ENCODE measurements around the gene LARP1B.
"Not testable (repeated sequence)": the region's sequence is repeated elsewhere in the genome, so short reads cannot be mapped to it uniquely, and the experiment has no call there.

Gene LARP1B

DNA sequence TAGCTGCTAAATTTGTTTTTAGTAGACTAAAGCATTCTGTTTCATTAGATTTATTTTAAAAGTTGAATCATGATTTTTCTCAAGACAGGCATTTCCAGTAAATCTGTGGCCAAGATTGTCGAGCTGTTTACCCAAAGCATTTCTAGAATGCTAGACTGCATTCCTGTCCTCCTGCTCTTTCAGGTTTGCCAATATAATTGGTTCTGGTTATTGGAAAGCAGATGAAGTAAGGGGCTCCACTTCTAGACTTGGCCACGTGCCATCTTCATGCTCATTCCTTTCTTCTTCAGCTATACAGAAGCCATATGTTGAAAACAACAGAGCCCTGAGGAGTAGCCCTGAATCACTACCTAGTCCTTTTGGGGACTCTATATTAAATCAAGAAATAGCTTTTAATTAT lies 164.0 kb downstream of the LARP1B start:
- no peak for DNase-seq (ENCODE audit: low read depth in 2 of 2)

DNA sequence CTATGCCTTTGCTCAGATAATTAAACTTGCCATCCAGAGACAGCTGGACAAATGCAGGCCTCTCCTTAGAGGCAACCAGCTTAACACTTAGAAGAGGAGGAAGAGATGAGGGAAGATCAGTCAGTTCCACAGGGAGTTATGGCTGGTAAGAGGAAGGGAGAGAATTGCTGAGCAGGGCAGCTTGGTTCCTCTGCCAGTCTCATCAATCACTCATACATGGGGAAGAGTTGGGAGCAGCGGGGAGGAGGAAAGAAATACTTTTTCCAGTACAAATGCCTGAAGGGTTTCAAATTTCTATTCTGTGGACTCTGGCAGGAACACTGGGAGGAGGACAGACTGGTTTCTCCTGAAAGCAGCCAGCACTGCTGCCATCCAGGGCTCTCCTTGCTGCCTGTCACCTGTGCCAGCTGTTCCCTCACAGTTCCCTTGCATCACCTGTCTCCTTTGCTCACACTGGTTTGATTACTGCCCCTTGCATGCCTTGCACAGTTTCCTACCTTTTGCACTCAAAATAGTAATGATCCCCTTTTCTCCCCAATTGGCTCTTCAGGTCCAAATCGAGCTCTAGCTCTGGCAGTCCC lies 167.0 kb downstream of the LARP1B start:
- DNase-seq (ENCODE audit: low read depth in 2 of 2), result no peak

DNA sequence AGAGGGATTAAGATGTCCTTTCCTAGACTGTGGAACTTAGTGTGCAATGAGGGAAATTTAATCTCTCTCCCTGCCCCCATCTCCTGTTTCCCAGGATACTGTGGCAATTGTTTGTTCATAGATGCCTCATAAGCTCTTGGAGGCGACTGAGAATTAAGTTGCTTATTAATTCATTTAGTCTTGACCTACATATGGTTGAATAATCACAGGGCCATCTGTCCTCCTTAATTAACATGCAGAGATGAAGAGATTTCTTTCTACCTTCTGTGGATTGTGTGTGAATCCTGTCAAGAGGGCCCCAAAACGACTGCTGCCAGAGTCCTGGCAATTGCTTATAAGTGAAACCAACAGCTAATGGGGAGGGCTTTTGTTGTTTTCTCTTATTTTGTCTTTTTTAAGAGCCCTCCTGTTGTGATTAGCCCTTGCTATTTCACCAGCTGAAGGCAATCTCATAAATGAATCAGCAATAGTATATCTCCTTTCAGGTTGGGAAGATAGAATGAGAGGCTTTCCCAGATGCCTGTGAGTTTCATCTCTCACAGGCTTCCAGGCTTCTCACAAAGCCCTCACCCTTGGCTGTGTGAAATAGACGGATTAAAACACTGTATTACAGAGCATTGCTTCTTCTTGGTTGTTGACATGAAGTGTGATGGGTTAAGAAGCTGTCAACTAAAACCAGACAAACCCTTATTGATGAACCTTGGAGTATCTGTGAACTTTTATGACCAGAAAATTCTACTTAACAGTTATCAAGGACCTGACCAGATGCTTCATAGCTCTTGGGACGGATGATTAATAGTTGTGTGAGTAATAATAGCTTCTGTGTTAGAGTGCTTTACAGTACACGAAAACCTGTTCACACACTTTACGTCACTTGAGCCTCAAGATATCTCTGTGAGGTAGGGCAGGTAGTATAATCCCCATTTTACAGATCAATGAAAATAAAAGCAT lies 168.0 kb downstream of the LARP1B start:
- no peak for DNase-seq (ENCODE audit: low read depth in 2 of 2)

DNA sequence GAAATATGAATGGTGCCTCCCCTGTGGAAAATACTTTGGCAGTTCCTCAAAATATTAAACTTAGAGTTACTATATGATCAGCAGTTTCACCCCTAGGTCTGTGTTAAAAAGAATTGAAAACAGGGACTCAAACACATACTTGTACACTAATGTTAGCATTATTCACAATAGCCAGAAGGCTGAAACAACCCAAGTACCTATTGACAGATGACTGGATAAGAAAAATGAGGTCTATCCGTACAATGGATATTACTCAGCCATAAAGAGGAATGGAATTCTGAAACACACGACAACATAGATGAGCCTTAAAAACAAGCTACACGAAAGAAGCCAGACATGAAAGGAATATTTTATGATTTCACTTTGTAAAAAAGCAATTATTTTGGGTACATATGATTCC lies 171.6 kb downstream of the LARP1B start:
- DNase-seq (ENCODE audit: low read depth in 2 of 2), result no peak

DNA sequence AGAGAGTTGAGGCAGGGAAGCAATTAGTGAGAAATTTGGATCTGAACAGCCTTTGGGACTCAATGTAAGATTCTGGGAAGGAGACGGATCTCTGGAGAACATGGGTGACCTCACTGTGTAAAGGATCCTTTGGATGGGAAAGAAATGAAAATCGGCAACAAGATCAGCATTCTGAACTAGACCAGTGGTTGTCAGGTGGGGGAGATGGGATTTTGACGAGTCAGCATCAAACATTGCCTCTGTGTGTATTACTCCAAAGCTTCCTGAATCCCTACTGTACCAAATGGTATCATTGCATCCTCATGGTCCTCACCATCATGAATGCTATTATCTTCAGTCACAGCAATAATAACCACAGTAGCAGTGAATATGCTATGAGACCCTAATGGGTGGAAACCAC lies 173.7 kb downstream of the LARP1B start:
- no peak for DNase-seq (ENCODE audit: low read depth in 2 of 2)

DNA sequence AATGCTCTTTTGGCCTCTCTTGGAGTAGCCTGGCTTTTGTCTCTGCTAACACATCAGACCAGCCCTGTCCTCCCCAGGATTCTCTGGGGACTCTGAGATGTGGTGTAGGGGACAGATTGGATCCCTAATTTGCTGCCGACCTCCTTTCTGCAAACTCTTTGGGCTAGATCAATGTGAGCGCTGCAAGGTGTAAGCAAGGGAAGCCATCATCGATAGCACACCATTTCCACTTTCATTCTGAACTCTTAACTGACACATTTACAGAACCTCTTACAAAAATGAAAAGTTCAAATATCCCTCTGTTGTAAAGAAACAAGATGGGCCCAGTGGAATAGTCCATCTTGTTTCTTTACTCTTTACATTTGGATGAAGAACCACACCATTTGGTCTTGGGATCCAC lies 179.9 kb downstream of the LARP1B start:
- no peak for DNase-seq (ENCODE audit: low read depth in 2 of 2)

DNA sequence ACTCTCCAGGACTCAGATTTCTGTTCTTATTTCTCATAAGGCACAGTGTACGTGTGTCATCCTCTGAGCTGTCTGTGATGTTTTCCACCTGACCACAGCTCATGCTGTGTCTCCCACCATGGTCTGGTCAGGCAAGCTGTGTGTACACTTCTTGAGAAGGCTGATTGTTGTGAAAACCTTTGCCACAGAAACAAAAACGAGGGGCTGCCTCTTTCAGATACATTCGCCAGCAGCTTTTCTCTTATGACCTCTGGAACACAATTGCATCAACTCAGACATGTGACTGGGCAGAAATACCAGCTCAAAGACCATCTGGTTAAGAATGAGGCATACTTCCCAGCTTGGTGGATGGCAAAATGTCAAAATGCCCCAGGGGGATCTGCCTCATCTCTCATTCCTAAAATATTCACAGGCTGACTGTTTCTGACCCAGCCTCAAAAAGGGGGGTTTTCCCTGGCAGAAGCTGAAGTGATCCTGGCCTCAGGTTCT lies 180.4 kb downstream of the LARP1B start:
- DNase-seq (ENCODE audit: low read depth in 2 of 2), result no peak

DNA sequence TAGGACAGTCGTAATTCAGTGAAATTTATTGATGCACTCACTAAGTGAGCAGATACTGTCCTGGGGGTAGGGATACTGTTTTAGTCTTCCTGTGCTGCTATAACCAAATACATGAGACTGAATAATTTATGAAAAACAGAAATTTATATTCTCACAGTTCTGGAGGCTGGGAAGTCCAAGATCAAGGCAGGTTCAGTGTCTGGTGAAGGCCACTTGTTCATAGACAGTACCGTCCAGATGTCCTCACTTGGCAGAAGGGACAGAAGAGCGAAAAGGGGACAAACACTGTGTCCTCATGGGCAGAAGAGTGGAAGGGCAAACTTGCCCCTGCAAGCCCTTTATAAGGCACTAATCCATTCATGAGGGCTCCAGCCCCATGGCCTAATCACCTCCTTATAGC lies 180.9 kb downstream of the LARP1B start:
- no peak for DNase-seq (ENCODE audit: low read depth in 2 of 2)

DNA sequence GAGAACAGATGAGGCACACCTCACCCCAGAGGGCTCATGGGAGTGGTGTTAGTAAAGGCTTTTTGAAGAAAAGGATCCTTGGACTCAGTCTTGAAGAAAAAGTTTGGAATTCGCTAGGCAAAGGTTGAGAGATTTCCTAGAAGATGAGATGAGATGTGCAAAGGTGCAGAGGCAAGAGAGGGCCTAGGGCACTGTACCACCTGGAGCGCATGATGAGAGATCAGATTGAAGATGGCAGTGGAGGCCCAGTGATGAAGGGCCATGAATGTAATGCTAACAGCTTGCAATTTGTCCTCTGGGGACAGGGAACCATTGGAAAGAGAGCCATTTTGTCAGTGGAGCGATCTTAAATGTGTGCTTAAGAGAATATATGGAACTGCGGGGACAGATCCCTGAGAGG lies 181.5 kb downstream of the LARP1B start:
- no peak for DNase-seq (ENCODE audit: low read depth in 2 of 2)

DNA sequence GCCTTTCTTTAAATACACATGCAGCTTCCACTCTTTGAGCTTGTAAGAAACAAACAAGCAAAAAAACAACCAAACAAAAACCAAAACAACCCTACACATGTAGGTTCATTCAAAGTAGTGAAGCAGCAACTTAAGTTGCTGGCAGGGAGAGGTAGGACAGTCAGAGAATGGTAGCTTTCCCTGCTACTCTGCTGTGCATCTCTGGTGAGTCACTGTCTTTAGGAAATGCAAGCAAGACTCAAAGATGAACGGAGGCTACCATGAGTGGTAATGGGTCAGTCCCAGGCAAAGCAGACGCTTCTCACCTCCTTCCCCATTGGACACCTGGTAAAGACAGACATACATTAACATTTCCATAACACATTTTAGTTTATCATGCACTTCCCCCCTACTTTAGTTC lies 183.3 kb downstream of the LARP1B start:
- DNase-seq (ENCODE audit: low read depth in 2 of 2), result no peak

DNA sequence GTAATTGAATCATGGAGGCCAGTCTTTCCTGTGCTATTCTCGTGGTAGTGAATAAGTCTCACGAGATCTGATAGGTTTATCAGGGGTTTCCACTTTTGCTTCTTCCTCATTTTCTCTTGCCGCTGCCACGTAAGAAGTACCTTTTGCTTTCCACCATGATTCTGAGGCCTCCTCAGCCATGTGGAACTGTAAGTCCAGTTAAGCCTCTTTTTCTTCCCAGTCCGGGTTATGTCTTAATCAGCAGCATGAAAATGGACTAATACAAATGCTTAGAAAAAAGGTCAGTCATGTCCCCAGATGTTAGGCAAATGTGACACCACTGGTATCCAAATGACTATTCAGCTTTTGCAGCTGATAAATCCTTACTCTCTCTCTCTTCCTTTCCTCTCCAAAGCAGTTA lies 184.3 kb downstream of the LARP1B start:
- not testable (repeated sequence) for DNase-seq (ENCODE audit: low read depth in 2 of 2)

DNA sequence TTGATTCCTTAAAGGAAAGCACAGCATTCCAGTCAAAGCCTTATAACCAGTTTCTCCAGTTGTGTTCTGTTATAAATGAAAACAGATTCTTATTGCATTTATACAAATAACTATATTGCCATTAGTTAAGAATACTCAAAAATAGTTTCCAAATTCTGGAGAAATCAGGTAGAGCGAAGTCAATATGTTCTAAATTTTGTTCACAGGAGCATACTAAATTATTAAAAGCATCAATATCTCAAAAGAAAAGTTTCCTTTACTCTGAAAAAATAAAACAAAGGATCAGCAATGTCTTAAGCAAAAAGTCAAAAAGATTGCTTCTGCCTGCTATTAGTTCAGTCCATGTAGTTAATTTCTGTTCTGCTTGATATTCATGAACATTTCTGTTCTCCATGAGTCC lies 186.8 kb downstream of the LARP1B start:
- DNase-seq (ENCODE audit: low read depth in 2 of 2), result no peak

DNA sequence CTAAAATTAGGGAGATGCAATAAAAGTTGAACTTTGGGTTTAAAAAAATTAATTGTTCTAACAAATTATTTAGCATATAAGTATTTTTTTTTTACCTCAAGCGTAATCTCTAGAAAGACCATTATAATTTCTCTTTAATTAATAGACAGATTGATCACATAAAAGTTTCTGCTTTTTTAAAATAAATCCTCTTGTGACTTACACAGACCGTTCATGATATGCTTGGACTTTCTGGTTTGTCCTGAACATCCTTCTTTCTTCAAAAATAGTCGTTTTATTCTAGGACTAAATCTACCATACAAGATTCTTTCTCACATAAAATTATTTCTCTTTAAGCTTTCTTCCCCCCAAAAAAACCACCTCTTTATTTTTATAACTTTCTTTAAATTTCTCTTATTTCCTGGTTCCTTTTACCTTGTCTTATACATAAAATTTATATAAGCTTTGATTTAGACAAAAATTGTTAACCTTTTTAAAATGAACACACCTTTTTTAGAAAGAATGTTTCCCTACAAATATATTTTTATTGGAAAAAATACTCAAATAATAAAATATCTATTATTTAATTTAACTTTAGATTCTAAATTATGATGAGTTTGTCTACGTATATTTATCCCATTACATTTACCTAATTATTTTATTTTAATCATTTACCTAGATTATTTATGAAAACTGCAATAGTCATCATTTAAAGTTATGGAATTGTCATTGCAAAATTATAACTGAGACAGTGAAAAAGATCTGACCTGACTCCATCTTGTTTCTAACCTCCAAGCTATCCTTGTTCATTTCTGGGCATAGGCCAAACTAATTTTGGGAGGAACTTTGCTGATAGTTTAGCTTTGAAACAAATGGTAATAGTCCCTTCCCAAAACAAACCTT lies 188.9 kb downstream of the LARP1B start:
- DNase-seq (ENCODE audit: low read depth in 2 of 2), result no peak

DNA sequence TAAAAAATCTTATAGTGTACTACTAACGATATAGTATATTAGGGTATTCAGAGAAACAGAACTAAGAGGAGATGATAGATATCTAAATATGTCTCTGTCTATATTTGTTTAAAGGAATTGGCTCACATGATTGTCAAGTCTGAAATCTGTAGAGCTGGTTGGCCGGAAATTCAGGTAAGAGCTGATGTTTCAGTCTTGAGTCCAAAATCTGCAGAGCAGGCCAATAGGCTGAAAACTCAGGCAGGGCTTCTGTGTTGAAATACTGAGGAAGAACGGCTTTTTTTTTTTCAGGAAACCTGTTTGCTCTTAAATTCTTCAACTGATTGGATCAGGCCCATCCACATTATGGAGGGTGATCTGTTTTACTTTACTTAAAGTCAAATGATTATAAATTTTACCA lies 194.8 kb downstream of the LARP1B start:
- DNase-seq (ENCODE audit: low read depth in 2 of 2), result no peak

DNA sequence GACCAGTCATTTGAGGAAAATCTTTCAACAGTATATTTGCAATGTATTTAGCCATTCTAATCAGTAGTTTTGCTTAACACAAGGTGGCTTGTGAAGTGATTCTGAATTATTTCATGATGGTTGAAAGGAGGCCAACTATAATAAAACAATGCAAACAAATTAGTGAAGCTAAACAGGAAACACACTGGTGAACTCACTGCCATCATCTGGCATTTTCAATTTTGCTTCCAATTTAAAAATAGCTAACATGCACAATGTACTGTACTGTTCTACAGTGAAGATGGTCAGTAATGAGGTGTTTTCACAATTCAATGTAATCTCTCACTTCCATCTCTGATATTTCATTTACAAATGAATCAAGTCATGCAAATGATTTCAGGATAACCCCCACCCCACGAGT lies 195.4 kb downstream of the LARP1B start:
- no peak for DNase-seq (ENCODE audit: low read depth in 2 of 2)

DNA sequence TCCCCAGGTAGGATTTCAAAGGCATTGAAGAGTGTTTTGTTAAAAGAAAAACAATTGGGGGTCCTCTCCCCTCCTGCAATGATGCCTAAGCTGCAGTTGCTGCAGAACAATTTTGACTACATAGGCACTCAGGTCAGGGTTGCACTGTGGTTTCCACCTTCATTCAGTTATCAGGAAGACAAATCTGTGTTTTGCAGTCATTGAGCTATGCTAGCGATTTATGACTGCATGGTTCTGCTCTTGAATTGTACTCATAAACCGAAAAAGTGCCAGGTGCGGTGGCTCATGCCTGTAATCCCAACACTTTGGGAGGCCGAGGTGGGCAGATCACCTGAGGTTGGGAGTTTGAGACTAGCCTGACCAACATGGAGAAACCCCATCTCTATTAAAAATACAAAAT lies 197.1 kb downstream of the LARP1B start:
- not testable (repeated sequence) for DNase-seq (ENCODE audit: low read depth in 2 of 2)

DNA sequence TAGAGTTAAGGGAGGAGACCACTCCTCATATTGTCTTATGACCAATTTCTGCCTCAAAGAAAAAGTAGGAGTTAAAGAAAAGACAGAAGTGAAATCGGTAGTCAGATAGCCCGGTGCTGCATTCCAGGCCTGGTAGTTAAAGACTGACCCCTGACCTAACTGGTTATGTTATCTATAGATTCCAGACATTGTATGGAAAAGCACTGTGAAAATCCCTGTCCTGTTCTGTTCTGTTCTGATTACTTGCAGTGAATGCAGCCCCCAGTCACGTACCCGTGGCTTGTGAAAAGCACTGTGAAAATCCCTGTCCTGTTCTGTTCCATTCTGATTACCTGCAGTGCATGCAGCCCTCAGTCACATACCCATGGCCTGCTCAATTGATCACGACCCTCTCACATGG lies 198.8 kb downstream of the LARP1B start:
- DNase-seq (ENCODE audit: low read depth in 2 of 2), result not testable (repeated sequence)
